ENCODE data around the gene SSNA1.

GRCh38 chr9:137176302-137177182 is 11.9 kb upstream of the SSNA1 start:
- no peak for TF ChIP-seq EZH2 (IDR thresholded peaks at IDR 0.05; ENCODE audit: borderline replicate concordance, low read depth, low read length)
- no peak for TF ChIP-seq NKRF (IDR thresholded peaks at IDR 0.05; ENCODE audit: borderline replicate concordance)
- no peak for TF ChIP-seq HMGXB4 (CRISPR knock-in tag; IDR thresholded peaks at IDR 0.05)
- no peak for TF ChIP-seq LEF1 (IDR thresholded peaks at IDR 0.05)
